H1 (cell line): ENCODE results near the gene CSF3. TPM values are rescaled to one million over a fixed set of nuclear protein-coding genes. Genes with fewer than 3 reads are reported as not detected.

Experiments
- CTCF ChIA-PET: fragments of 300-600 bp; sonication (Branson Sonifier 250); formaldehyde crosslinking; loops from one replicate; lab custom pipeline; 2021; ENCODE audit not compliant: partially characterized antibody; lab: Charles Lee
- POLR2A ChIA-PET: fragments of 300-600 bp; sonication (Branson Sonifier 250); formaldehyde crosslinking; loops from one replicate; lab custom pipeline; 2021; ENCODE audit warnings: inconsistent platforms; ENCODE audit not compliant: partially characterized antibody; lab: Charles Lee
- DNase-seq, 2 experiments: peaks; one replicate each; pipeline versions ENCODE4 v3.0.0 to v3.0.0-alpha.2; 2010 to 2022; ENCODE audit warnings: low spot score in 2 of 2, low read depth in 1 of 2, mixed read lengths in 1 of 2
- FAIRE-seq: peaks from 2 replicates; lab custom pipeline; 2011; peaks lifted over from hg19 to GRCh38; lab: Jason Lieb, UNC
- H2AFZ ChIP-seq: 2 replicates; pipeline ENCODE4 v1.8.1; 2012; ENCODE audit warnings: low read length, inconsistent platforms
- H2AK5ac ChIP-seq: 2 replicates; pipeline ENCODE4 v1.6.1; 2013; ENCODE audit warnings: low read depth, low read length
- H2BK120ac ChIP-seq: replicated peaks from 2 replicates; pipeline ENCODE3; 2013; ENCODE audit warnings: low read depth, low read length, inconsistent platforms
- H2BK12ac ChIP-seq: 2 replicates; pipeline ENCODE4 v1.6.1; 2013; ENCODE audit warnings: low read depth, low read length
- H2BK15ac ChIP-seq: 2 replicates; pipeline ENCODE4 v1.6.1; 2013; ENCODE audit warnings: low read length
- H2BK20ac ChIP-seq: 2 replicates; pipeline ENCODE4 v1.6.1; 2013; ENCODE audit warnings: low read length
- H2BK5ac ChIP-seq: 2 replicates; pipeline ENCODE4 v1.6.1; 2013; ENCODE audit warnings: low read depth, low read length
- H3K14ac ChIP-seq: 2 replicates; pipeline ENCODE4 v1.6.1; 2013; ENCODE audit warnings: inconsistent platforms; ENCODE audit not compliant: insufficient read length
- H3K18ac ChIP-seq: 2 replicates; pipeline ENCODE4 v1.6.1; 2013; ENCODE audit warnings: low read length; ENCODE audit errors: extremely low read depth
- H3K23ac ChIP-seq: 2 replicates; pipeline ENCODE4 v1.6.1; 2013; ENCODE audit warnings: inconsistent platforms; ENCODE audit not compliant: insufficient read length
- H3K23me2 ChIP-seq: 2 replicates; pipeline ENCODE4 v1.6.1; 2013; ENCODE audit warnings: low read depth, low read length
- H3K27ac ChIP-seq: 2 replicates; pipeline ENCODE4 v1.6.1; 2011; ENCODE audit warnings: low read depth, low read length, inconsistent platforms
- H3K27me3 ChIP-seq, 4 experiments: replicated peaks in 1 of 4; 1 replicate in 1 of 4; 2 replicates in 3 of 4; pipeline versions ENCODE4 v1.6.1 to v1.8.1; 2011 to 2013; ENCODE audit warnings: low read length in 3 of 4, mild to moderate bottlenecking in 3 of 4, inconsistent platforms in 2 of 4, mixed read lengths in 2 of 4, moderate library complexity in 1 of 4; ENCODE audit not compliant: control insufficient read depth in 3 of 4, insufficient read depth in 3 of 4; ENCODE audit errors: extremely low read depth in 1 of 4
- H3K36me3 ChIP-seq, 4 experiments: 2 replicates each; pipeline versions ENCODE4 v1.6.1 to v1.8.1; 2011 to 2013; ENCODE audit warnings: mild to moderate bottlenecking in 4 of 4, low read length in 3 of 4, moderate library complexity in 2 of 4, control low read depth in 1 of 4, inconsistent platforms in 1 of 4; ENCODE audit not compliant: insufficient read depth in 4 of 4, control insufficient read depth in 2 of 4
- H3K4ac ChIP-seq: replicated peaks from 2 replicates; pipeline ENCODE3; 2013; ENCODE audit warnings: low read length, low read depth, mixed read lengths, inconsistent platforms; ENCODE audit not compliant: insufficient read length
- H3K4me1 ChIP-seq, 4 experiments: replicated peaks in 1 of 4; 1 replicate in 1 of 4; 2 replicates in 3 of 4; pipeline versions ENCODE4 v1.6.1 to v1.8.1; 2011 to 2013; ENCODE audit warnings: low read length in 3 of 4, inconsistent platforms in 2 of 4, mixed read lengths in 1 of 4; ENCODE audit not compliant: insufficient read depth in 4 of 4, control insufficient read depth in 3 of 4
- H3K4me2 ChIP-seq, 2 experiments: 2 replicates each; pipeline versions ENCODE4 v1.6.1 to v1.8.1; 2011 to 2013; ENCODE audit warnings: low read depth in 2 of 2, low read length in 2 of 2, control low read depth in 1 of 2, inconsistent platforms in 1 of 2, mild to moderate bottlenecking in 1 of 2; ENCODE audit not compliant: insufficient read depth in 1 of 2
- H3K4me3 ChIP-seq, 4 experiments: fragments of 200-600, 300-600 bp in 1 of 4; sonication (generic), shearing (Covaris generic), sonication (Bioruptor Twin) in 1 of 4; 2 replicates each; pipeline versions ENCODE4 v1.5.1 to v1.8.1; 2011 to 2016; ENCODE audit warnings: low read length in 4 of 4, low read depth in 3 of 4, control low read depth in 2 of 4, inconsistent platforms in 2 of 4, mild to moderate bottlenecking in 2 of 4, mixed read lengths in 1 of 4, moderate library complexity in 1 of 4; ENCODE audit not compliant: insufficient read depth in 2 of 4; ENCODE audit errors: extremely low read depth in 1 of 4
- H3K56ac ChIP-seq: replicated peaks from 2 replicates; pipeline ENCODE3; 2013; ENCODE audit warnings: low read depth, mild to moderate bottlenecking, mixed read lengths, low read length, inconsistent platforms; ENCODE audit not compliant: insufficient read length
- H3K79me1 ChIP-seq: 2 replicates; pipeline ENCODE4 v1.6.1; 2013; ENCODE audit warnings: low read depth, low read length, control low read depth
- H3K79me2 ChIP-seq, 2 experiments: 2 replicates each; pipeline versions ENCODE4 v1.6.1 to v1.8.1; 2012 to 2013; ENCODE audit warnings: low read length in 2 of 2, mild to moderate bottlenecking in 2 of 2, inconsistent platforms in 1 of 2; ENCODE audit not compliant: insufficient read depth in 2 of 2, control insufficient read depth in 1 of 2
- H3K9ac ChIP-seq, 4 experiments: replicated peaks in 1 of 4; 1 replicate in 1 of 4; 2 replicates in 3 of 4; pipeline versions ENCODE4 v1.6.1 to v1.8.1; 2011 to 2013; ENCODE audit warnings: low read depth in 3 of 4, low read length in 3 of 4, control low read depth in 2 of 4, mild to moderate bottlenecking in 2 of 4, moderate library complexity in 2 of 4, inconsistent platforms in 1 of 4; ENCODE audit errors: extremely low read depth in 1 of 4
- H3K9me3 ChIP-seq, 2 experiments: 2 replicates each; pipeline versions ENCODE4 v1.6.1 to v1.8.1; 2012 to 2013; ENCODE audit warnings: mild to moderate bottlenecking in 2 of 2, moderate library complexity in 2 of 2, control low read depth in 1 of 2, inconsistent platforms in 1 of 2, low read depth in 1 of 2, low read length in 1 of 2, mixed read lengths in 1 of 2; ENCODE audit not compliant: insufficient read depth in 2 of 2
- H4K20me1 ChIP-seq, 2 experiments: replicated peaks in 1 of 2; 2 replicates each; pipeline versions ENCODE3 to v1.8.1; 2011 to 2013; ENCODE audit warnings: inconsistent platforms in 2 of 2, low read length in 2 of 2, mild to moderate bottlenecking in 1 of 2; ENCODE audit not compliant: insufficient read depth in 2 of 2, control insufficient read depth in 1 of 2
- H4K5ac ChIP-seq: 2 replicates; pipeline ENCODE4 v1.6.1; 2013; ENCODE audit warnings: low read length, low read depth, mixed read lengths, inconsistent platforms; ENCODE audit not compliant: insufficient read length
- H4K8ac ChIP-seq: 2 replicates; pipeline ENCODE4 v1.8.0; 2013; ENCODE audit warnings: mild to moderate bottlenecking, moderate library complexity, low read length, inconsistent platforms; ENCODE audit not compliant: insufficient read depth; ENCODE audit errors: extremely low read depth
- H4K91ac ChIP-seq: replicated peaks from 2 replicates; pipeline ENCODE3; 2013; ENCODE audit warnings: low read length, mixed read lengths, inconsistent platforms; ENCODE audit not compliant: insufficient read length
- CBX8 ChIP-seq: fragments of 300-800, 300-1000 bp; sonication (generic); IDR thresholded peaks from 2 replicates; pipeline ENCODE4 v1.7.1; 2016; ENCODE audit warnings: low read depth, low read length, borderline replicate concordance
- CHD2 ChIP-seq: IDR thresholded peaks from 2 replicates; pipeline ENCODE4 v1.6.1; 2012; ENCODE audit warnings: low read length, improper control_type of control experiment
- CTBP2 ChIP-seq: IDR thresholded peaks from 2 replicates; pipeline ENCODE4 v1.7.0; 2011; ENCODE audit warnings: borderline replicate concordance, mild to moderate bottlenecking, moderate library complexity, mixed read lengths, low read length; ENCODE audit not compliant: insufficient read depth, insufficient read length
- EP300 ChIP-seq, 2 experiments: IDR thresholded peaks; 1 replicate in 1 of 2; 2 replicates in 1 of 2; pipeline ENCODE4 v1.6.1; 2011 to 2012; ENCODE audit warnings: low read depth in 2 of 2, low read length in 2 of 2, mild to moderate bottlenecking in 2 of 2, borderline replicate concordance in 1 of 2, inconsistent platforms in 1 of 2, moderate library complexity in 1 of 2
- EZH2 ChIP-seq: fragments of 200-600 bp; sonication (generic); IDR thresholded peaks from 2 replicates; pipeline ENCODE4 v1.7.1; 2012; ENCODE audit warnings: low read depth, mild to moderate bottlenecking, moderate library complexity, low read length, inconsistent platforms; ENCODE audit not compliant: severe bottlenecking
- GABPA ChIP-seq: IDR thresholded peaks from 2 replicates; pipeline ENCODE4 v1.6.1; 2011; ENCODE audit warnings: mild to moderate bottlenecking, low read length, moderate library complexity, borderline replicate concordance; ENCODE audit not compliant: insufficient read depth
- HDAC2 ChIP-seq, 2 experiments: fragments of 300-600 bp in 1 of 2; sonication (generic) in 1 of 2; IDR thresholded peaks; 2 replicates each; pipeline ENCODE4 v1.6.1; 2011 to 2012; ENCODE audit warnings: low read depth in 2 of 2, low read length in 2 of 2, mild to moderate bottlenecking in 2 of 2, moderate library complexity in 2 of 2, borderline replicate concordance in 1 of 2, inconsistent platforms in 1 of 2
- KDM1A ChIP-seq: fragments of 200-600, 300-600 bp; sonication (generic); IDR thresholded peaks from 2 replicates; pipeline ENCODE4 v1.7.1; 2016; ENCODE audit warnings: mild to moderate bottlenecking, low read length, borderline replicate concordance
- NRF1 ChIP-seq: IDR thresholded peaks from 2 replicates; pipeline ENCODE4 v1.6.1; 2011; ENCODE audit warnings: mild to moderate bottlenecking, low read depth, low read length, improper control_type of control experiment
- RFX5 ChIP-seq: IDR thresholded peaks from 2 replicates; pipeline ENCODE4 v1.6.1; 2011; ENCODE audit warnings: low read depth, low read length, improper control_type of control experiment, borderline replicate concordance
- SUZ12 ChIP-seq: fragments of 200-600 bp; sonication (generic); IDR thresholded peaks from 2 replicates; pipeline ENCODE4 v1.6.1; 2012; ENCODE audit warnings: mild to moderate bottlenecking, inconsistent platforms, low read length, moderate library complexity, mixed read lengths
- TAF7 ChIP-seq: optimal IDR thresholded peaks from 2 replicates; pipeline ENCODE3; 2011; ENCODE audit warnings: low read depth, mild to moderate bottlenecking, inconsistent platforms, low read length, moderate library complexity, borderline replicate concordance
- ZNF274 ChIP-seq: IDR thresholded peaks from 2 replicates; pipeline ENCODE4 v1.7.0; 2012; ENCODE audit warnings: low read length, borderline replicate concordance; ENCODE audit errors: extremely low read depth
- WGBS, 2 experiments: shearing (Covaris generic) in 1 of 2; methylation state at CpG; one replicate each; pipeline versions ENCODE4 v1.1.6 to v1.1.7; 2013 to 2015; ENCODE audit warnings: low lambda C conversion rate in 2 of 2, mixed read lengths in 2 of 2, inconsistent platforms in 1 of 2, low coverage in 1 of 2, missing lambda C conversion rate in 1 of 2; ENCODE audit not compliant: insufficient replicate concordance in 2 of 2, insufficient coverage in 1 of 2, insufficient read length in 1 of 2; ENCODE audit errors: extremely low coverage in 1 of 2, missing lambda C conversion rate in 1 of 2; 5-methylcytosine and 5-hydroxymethylcytosine counted together
- polyA plus RNA-seq, 7 experiments: library from polyadenylated mRNA; depleted of rRNA in 3 of 7; stranded (reverse) in 5 of 7; unstranded in 2 of 7; fragments of >200 nt in 5 of 7; fragments of 200-250 nt in 2 of 7; gene quantifications; 1 replicate in 5 of 7; 2 replicates in 1 of 7; 4 replicates in 1 of 7; pipeline versions ENCODE4 v1.2.1 to v1.2.3, GENCODE V29; 2011 to 2013; ENCODE audit warnings: missing spikeins in 2 of 7, mixed read lengths in 2 of 7
- total RNA-seq: library from RNA; stranded (reverse); fragmentation: NEBNext Ultra II Directional; extraction: Animal tissue kit (Norgen Biotek cat#: 25700); gene quantifications from 2 replicates; pipeline ENCODE4 v1.2.1, GENCODE V29; 2021

CSF3 gene
- total and polyA plus RNA-seq, 2 of the 8 experiments (the other 6 are each of a cell fraction or from before 2014, with no cell fraction given) = 0.03 TPM; not detected in 1

DNA sequence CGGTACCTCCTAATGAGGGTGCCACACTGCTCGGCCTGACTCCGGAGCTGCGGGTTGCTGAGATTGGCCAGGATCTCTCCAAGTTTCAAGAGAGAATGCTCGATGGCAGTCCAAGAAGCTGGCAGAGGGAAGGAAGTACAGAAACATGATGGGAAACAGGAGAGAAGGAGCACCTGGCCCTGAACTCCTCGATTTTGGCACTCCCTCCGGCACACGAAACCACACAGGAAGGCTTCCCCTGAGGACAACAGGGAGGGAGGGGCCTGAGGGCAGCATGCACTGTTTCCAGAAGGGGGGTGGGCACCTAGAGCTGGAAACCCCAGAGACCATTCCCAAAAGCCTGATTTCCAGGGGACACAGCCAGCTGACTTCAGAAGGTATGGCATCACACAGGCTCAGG lies 18.1 kb downstream of the CSF3 start:
- Histone ChIP-seq H3K27me3 (no peaks in the 10 kb centered on the region), H2BK12ac (no peak overlapping the region), H3K9ac (no peak overlapping the region), H2BK20ac (no peak overlapping the region), H3K23ac (no peak overlapping the region), H2AK5ac (no peak overlapping the region), H2AFZ (no peak overlapping the region), H2BK5ac (no peak overlapping the region), H4K5ac (no peak overlapping the region), H2BK15ac (no peak overlapping the region), H4K8ac (no peak overlapping the region), H3K36me3 (peaks cover 11 to 38% (median 20%) of the 10 kb centered on the region in 4 experiments), H4K91ac (no peak overlapping the region), H2BK120ac (no peak overlapping the region), H3K18ac (no peak overlapping the region), H3K4ac (no peak overlapping the region), H3K27ac (no peak overlapping the region), H4K20me1 (peaks cover 0 to 5% of the 10 kb centered on the region in 2 experiments), H3K56ac (no peak overlapping the region), H3K9me3 (no peaks in the 10 kb centered on the region), H3K79me1 (no peaks in the 10 kb centered on the region), H3K23me2 (no peaks in the 10 kb centered on the region), H3K14ac (no peak overlapping the region), H3K4me2 (no peak overlapping the region), H3K4me3 (no peak overlapping the region), H3K79me2 (no peaks in the 10 kb centered on the region), H3K4me1 (peaks cover 0 to 6% (median 1%) of the 10 kb centered on the region in 4 experiments; a peak in 4 of 7 replicates)
- DNase-seq (no peak), FAIRE-seq (no peak)
- POLR2A ChIA-PET = interaction anchor here (1.0 to 2.6 kb wide), 3 partner anchors 12 to 21 kb away, joined by 3 to 6 read pairs (median 3); partner anchors contain the start of gene MED24
- CTCF ChIA-PET = interaction anchor here (0.6 to 29.7 kb wide), 9 partner anchors 11 to 261 kb away, joined by 3 to 876 read pairs (median 6); partner anchors contain the start of genes CSF3, MED24 and THRA
- TF ChIP-seq NRF1 = no peak
- TF ChIP-seq EZH2 = no peak
- no peak for TF ChIP-seq TAF7
- no peak for TF ChIP-seq SUZ12
- no peak for TF ChIP-seq CBX8
- TF ChIP-seq CHD2 = no peak
- TF ChIP-seq GABPA = no peak
- no peak for TF ChIP-seq HDAC2 (IDR thresholded peaks at IDR 0.05; ENCODE audit: borderline replicate concordance in 1 of 2, low read depth in 2 of 2, low read length in 2 of 2)
- TF ChIP-seq EP300 (IDR thresholded peaks at IDR 0.05; ENCODE audit: borderline replicate concordance in 1 of 2, low read depth in 2 of 2, low read length in 2 of 2) = no peak
- no peak for TF ChIP-seq CTBP2
- no peak for TF ChIP-seq KDM1A
- no peak for TF ChIP-seq RFX5
- no peak for TF ChIP-seq ZNF274
- 89% methylated on average over 8 of the region's 8 CpGs; no CpG with 5 or more reads in 1 of the 2 experiments for WGBS, 2 experiments
